Measurements from ENCODE around the gene ADGRB3. TPM values are rescaled to one million over a fixed set of nuclear protein-coding genes. Genes with fewer than 3 reads are reported as not detected.

The ADGRB3 gene
- total RNA-seq = 1 to 10 TPM in 1 of 3 donors, under 1 TPM in 2; 0.43 to 7.8 (median 0.72) TPM
- long read RNA-seq, donor 1, full-length matches to known transcripts = 1 of 5 reads
- long read RNA-seq, donor 1, partial matches to known transcripts = 2 of 5 reads
- long read RNA-seq, donor 1, other reads (novel, unspliced or antisense) = 2 of 5 reads
- long read RNA-seq, donor 2, partial matches to known transcripts = 1 of 1 reads
- long read RNA-seq, donor 2, other reads (novel, unspliced or antisense) = 0 of 1 reads

DNA sequence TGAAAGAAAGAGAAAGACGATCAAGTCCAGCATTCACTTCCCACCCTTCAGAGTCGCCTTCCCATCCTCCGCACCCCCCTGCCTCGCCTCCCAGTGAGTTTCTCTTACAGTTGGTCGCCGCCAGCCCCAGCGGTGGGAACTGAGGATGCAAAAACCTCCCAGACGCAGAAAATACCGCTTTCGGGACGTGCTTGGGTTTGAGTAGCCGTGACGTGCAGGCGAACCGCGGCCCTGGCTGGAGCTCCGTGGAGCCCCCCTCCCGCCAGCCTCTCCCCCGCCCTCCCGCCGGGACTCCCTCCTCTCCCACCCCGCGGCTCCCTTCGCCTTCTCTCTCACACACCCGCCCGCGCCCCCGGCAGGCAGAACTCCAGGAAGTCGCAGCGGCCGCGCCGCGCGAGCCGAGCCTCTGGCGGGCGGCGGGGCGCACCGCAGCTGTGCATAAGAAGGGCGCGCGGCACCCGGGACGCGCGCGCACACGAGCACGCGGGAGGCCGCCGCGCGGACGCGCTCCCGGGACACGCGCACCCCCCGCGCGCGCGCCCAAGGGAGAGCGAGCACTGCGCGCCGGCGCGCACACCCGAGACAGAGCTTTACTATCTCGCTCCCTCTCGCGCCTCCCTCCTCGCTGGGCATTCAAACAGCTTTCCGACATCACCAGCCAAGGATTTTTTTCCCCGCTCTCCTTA lies at the start of gene ADGRB3:
Gene ADGRB3 (plus strand): TSS at position 557 of the 686 bp plus-strand sequence. CDS start 3,394 bp downstream, outside the sequence.
- H3K4me1 ChIP-seq (ENCODE audit: low read depth) = peaks cover 5% of the 10 kb centered on the region
- H3K36me3 ChIP-seq (ENCODE audit: low read depth) = no peaks in the 10 kb centered on the region
- intact Hi-C loops (cut with DNase I, micrococcal nuclease) = no loop called here
- H3K9me3 ChIP-seq = no peaks in the 10 kb centered on the region
- TF ChIP-seq, protein P1, sequence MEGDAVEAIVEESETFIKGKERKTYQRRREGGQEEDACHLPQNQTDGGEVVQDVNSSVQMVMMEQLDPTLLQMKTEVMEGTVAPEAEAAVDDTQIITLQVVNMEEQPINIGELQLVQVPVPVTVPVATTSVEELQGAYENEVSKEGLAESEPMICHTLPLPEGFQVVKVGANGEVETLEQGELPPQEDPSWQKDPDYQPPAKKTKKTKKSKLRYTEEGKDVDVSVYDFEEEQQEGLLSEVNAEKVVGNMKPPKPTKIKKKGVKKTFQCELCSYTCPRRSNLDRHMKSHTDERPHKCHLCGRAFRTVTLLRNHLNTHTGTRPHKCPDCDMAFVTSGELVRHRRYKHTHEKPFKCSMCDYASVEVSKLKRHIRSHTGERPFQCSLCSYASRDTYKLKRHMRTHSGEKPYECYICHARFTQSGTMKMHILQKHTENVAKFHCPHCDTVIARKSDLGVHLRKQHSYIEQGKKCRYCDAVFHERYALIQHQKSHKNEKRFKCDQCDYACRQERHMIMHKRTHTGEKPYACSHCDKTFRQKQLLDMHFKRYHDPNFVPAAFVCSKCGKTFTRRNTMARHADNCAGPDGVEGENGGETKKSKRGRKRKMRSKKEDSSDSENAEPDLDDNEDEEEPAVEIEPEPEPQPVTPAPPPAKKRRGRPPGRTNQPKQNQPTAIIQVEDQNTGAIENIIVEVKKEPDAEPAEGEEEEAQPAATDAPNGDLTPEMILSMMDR (IDR thresholded peaks at IDR 0.05) = no peak
- ATAC-seq (peak; percentile 92), DNase-seq (peak; percentile 58 to 62 (median 59))
- peak within 1 kb of the TSS; percentile 9 for H3K4me3 ChIP-seq

DNA sequence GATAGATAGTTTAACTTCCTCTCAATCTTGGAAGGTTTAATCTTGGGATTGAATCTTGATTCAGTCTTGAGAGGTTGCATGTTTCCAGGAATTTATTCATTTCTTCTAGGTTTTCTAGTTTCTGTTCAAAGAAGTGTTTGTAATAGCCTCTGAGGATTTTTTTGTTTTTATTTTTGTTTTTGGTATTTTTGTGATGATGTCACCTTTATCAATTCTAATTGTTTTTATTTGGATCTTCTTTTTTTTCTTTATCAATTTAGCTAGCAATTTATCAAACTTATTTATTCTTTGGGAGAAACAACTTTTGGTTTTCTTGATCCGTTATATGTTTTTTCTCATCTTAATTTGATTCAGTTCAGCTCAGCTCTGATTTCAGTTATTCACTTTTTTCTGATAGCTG lies 41.5 kb upstream of the ADGRB3 start:
- Histone ChIP-seq H3K36me3 (ENCODE audit: low read depth) (no peaks in the 10 kb centered on the region), H3K9me3 (peaks cover 8% of the 10 kb centered on the region), H3K4me3 (no peak overlapping the region), H3K4me1 (ENCODE audit: low read depth) (no peaks in the 10 kb centered on the region)
- DNase-seq = no peak
- ATAC-seq = no peak
- TF ChIP-seq, protein P1 (IDR thresholded peaks at IDR 0.05) = no peak
- intact Hi-C loops (cut with DNase I, micrococcal nuclease) = no loop called here

DNA sequence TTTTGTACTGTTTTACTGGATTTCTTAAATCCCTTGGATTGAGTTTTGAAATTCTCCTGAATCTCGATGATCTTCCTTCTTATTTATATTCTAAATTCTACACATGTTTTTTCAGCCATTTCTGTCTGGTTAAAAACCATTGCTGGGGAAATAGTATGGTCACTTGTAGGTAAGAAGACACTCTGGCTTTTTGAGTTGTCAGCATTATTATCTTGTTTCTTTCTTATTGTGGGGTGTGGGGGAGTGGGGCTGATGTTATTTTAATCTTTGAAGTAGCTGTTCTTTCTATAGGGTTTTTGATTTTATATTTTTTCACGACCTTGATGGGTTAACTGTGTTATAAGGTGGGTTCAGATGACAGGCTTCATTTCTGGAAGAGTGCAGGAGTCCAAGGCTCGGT lies 37.4 kb upstream of the ADGRB3 start:
- Histone ChIP-seq H3K4me3 (no peak overlapping the region), H3K4me1 (ENCODE audit: low read depth) (no peaks in the 10 kb centered on the region), H3K36me3 (ENCODE audit: low read depth) (no peaks in the 10 kb centered on the region), H3K9me3 (peaks cover 4% of the 10 kb centered on the region)
- ATAC-seq (no peak), DNase-seq (no peak)
- intact Hi-C loops (cut with DNase I, micrococcal nuclease) = no loop called here
- TF ChIP-seq, protein P1 (IDR thresholded peaks at IDR 0.05) = no peak

DNA sequence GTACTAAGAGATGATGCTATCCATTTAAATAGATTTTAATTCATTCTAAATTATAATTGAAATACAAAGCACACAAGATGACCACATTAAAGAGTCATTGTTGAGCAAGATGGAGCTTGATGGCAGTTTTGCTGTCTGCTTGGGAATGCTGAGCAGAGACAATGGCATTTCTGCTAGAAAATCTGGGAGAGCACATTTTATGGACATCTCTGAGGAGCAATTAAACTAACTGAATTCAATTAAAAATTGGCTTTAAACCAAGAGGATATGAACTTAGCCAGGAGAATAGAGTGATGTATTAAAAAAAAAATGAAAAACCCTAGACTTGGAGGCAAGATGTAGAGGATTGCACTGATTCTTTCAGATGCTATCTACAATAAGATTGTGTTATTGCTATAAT lies 19.1 kb upstream of the ADGRB3 start:
- Histone ChIP-seq H3K36me3 (ENCODE audit: low read depth) (no peaks in the 10 kb centered on the region), H3K4me1 (ENCODE audit: low read depth) (no peaks in the 10 kb centered on the region), H3K9me3 (no peaks in the 10 kb centered on the region), H3K4me3 (no peak overlapping the region)
- TF ChIP-seq, protein P1 (IDR thresholded peaks at IDR 0.05) = no peak
- DNase-seq (no peak), ATAC-seq (no peak)
- intact Hi-C loops (cut with DNase I, micrococcal nuclease) = no loop called here

DNA sequence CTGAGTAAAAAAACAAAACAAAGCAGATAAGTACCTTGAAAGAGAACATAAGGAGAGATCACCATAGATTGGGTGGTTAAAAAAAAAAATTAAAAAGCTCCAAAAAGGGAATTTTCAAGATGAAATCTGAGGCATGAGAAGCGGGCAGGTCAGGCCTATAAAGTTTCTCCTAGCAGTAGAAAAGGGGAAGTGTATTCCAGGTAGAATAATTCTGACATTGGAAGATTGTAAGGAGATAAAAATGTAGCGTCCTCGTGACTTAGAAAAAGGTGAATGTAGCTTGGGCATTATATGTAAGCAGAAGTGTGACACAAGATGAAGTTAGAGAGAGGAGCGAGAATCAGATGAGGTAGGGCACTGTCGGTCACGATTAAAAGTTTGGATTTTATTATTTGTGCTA lies 9.1 kb upstream of the ADGRB3 start:
- H3K4me3 ChIP-seq = no peak overlapping the region
- intact Hi-C loops (cut with DNase I, micrococcal nuclease) = no loop called here
- ATAC-seq = no peak
- TF ChIP-seq, protein P1 (IDR thresholded peaks at IDR 0.05) = no peak
- no peaks in the 10 kb centered on the region for H3K9me3 ChIP-seq
- DNase-seq = no peak
- no peaks in the 10 kb centered on the region for H3K36me3 ChIP-seq (ENCODE audit: low read depth)
- H3K4me1 ChIP-seq (ENCODE audit: low read depth) = no peaks in the 10 kb centered on the region

Data from mucosa of descending colon (tissue), 3 donors.